NB4 (cell line): ENCODE results near the gene STX1B.

Experiments
- MYC ChIP-seq: IDR thresholded peaks from 2 replicates; pipeline ENCODE4 v1.6.1; 2011; ENCODE audit warnings: low read depth, low read length
- TF ChIP-seq, protein P1 (sequence below): IDR thresholded peaks from one replicate; pipeline ENCODE4 v1.5.1; 2012; ENCODE audit warnings: low read depth, low read length

- TF ChIP-seq, protein P1, sequence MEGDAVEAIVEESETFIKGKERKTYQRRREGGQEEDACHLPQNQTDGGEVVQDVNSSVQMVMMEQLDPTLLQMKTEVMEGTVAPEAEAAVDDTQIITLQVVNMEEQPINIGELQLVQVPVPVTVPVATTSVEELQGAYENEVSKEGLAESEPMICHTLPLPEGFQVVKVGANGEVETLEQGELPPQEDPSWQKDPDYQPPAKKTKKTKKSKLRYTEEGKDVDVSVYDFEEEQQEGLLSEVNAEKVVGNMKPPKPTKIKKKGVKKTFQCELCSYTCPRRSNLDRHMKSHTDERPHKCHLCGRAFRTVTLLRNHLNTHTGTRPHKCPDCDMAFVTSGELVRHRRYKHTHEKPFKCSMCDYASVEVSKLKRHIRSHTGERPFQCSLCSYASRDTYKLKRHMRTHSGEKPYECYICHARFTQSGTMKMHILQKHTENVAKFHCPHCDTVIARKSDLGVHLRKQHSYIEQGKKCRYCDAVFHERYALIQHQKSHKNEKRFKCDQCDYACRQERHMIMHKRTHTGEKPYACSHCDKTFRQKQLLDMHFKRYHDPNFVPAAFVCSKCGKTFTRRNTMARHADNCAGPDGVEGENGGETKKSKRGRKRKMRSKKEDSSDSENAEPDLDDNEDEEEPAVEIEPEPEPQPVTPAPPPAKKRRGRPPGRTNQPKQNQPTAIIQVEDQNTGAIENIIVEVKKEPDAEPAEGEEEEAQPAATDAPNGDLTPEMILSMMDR, result no peak
- TF ChIP-seq MYC, result no peak
Observed at GRCh38 chr16:30998852-30999761, 11.3 kb downstream of the STX1B start.
